Inferior parietal cortex (tissue), 1 donor: ENCODE measurements around the gene CT45A9.
"Not testable (repeated sequence)": the region's sequence is repeated elsewhere in the genome, so short reads cannot be mapped to it uniquely, and the experiment has no call there.

Source experiments
- DNase-seq: peaks from one replicate; pipeline ENCODE4 v3.0.0-alpha.2; 2016; ENCODE audit errors: extremely low spot score

The CT45A9 gene, protein sequence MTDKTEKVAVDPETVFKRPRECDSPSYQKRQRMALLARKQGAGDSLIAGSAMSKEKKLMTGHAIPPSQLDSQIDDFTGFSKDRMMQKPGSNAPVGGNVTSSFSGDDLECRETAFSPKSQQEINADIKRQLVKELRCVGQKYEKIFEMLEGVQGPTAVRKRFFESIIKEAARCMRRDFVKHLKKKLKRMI

DNA sequence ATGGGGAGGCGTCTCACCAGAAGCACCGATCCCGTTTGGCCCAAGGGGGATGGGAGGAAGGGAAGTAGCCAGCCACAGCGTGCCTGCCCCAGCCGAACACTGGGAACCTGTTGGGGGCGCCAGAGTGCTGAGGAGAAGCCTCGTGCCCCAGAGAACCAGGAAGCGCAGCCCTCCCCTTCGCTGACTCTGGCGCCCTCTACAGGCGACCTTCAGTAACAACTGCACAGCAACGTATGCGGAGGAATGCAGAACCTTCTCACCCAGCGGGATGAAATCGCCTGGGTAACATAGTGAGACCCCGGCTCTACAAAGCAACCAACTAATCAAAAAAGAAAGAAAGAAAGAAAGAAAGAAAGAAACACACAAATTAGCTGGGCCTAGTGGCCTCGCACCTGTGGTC lies at the start of gene CT45A9:
CT45A9 (minus strand) TSS at position 101 of the 400 bp plus-strand sequence. CDS start 3,751 bp downstream, outside the sequence.
- DNase-seq = not testable (repeated sequence)

DNA sequence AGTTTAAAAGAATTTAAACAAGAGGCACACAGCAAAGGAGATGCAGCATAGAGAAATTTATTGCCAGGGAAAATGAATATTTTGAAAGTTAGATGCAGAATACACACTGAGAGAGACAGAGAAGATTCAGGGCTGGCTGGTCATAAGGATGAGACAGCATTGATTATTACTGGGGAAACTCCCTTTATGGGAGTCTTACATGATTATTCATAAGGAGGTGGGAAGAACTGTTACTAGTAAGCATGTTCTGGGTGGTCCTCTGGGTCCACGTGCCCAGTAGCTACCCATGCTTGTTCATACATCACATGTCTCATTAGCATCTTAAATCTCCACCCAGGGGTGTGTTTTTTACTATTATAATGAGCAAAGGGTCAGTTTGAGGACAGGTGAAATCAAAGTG lies 48.9 kb upstream of the CT45A9 start:
- DNase-seq = not testable (repeated sequence)

DNA sequence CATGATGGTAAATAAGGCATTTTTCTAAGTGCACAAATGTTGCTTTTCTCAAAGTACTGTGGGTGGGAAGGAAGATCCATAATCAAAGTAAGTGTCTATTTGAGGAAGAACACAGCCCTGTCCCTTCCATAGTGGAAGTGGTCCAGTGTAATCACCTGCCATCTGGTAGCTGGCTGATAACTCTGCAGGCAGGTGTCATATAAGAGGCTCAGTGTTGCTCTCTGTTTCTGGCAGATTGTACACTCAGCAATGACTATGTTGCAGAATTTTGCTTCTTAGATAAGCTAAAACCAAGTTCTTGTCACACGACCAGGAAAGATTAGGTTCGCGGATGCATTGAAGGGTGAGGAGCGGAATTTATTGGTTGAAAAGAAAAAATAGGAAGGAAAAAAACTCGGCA lies 42.8 kb upstream of the CT45A9 start:
- DNase-seq = no peak

DNA sequence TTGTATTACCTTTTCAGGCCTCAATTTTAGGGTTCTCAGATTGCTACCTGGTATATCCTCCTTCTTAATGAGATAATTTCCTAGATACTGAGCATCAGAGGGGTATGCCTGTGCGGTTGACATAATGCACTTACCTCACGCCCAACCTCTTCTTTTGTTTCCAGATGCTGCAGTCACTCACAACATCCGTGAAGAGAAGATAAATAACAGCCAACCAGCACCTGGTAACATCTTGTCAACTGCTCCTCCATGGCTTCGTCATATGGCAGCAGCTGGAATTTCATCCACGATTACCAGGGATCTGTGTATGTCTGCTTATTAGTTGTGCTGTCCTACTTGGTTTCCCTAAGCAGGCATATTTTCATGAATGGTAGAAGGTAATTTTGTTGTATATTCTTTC lies 38.6 kb upstream of the CT45A9 start:
- DNase-seq = no peak

DNA sequence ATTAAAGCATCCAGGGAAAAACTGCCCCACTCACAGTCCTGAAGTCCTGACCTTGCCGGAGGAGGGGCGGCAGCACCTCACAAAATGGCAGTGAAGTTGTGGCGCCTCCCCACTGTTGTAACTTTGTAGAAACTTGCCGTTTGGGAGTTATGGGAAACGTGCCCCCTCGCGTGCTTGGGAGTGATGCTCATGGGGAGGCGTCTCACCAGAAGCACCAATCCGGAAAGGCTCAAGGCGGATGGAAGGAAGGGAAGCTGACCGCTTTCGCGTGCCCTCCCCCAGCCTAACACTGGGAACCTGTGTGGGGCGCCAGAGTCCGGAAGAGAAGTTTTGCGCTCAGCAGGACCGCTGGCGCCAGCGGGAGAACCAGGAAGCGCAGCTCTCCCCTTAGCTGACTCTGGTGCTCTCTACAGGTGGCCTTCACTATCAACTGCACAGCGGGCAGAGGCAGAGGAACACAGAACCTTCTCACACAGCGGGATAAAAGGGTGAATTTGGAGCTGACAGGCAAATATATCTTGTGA lies 21.7 kb upstream of the CT45A9 start, which contains the start of the genes CT45A10 and SAGE1:
CT45A10 (minus strand) TSS at position 151 of the 524 bp plus-strand sequence. CDS start 8,100 bp downstream, outside the sequence.
SAGE1 (plus strand) TSS at position 423 of the 524 bp plus-strand sequence. CDS start 2,527 bp downstream, outside the sequence.
- DNase-seq = peak; percentile 25

DNA sequence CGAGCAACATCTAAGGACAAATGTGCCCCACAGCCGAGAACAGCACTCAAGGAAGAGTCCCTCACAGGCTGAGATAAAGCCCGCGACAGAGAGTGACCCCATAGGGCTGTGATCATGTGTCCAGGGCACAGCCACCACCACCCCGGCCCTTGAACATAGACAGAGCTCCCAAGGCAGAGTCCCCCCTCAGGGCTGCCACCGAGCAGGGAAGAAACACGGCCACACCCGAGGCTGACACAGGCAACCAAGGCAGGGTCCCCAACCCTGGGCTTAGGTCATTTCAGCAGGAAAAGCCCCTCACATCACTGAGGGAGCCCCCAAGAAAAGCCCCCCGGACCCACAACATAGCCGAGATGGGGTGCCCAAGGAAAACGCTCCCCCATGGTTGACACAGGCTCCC lies 21.2 kb upstream of the CT45A9 start:
- no peak for DNase-seq

DNA sequence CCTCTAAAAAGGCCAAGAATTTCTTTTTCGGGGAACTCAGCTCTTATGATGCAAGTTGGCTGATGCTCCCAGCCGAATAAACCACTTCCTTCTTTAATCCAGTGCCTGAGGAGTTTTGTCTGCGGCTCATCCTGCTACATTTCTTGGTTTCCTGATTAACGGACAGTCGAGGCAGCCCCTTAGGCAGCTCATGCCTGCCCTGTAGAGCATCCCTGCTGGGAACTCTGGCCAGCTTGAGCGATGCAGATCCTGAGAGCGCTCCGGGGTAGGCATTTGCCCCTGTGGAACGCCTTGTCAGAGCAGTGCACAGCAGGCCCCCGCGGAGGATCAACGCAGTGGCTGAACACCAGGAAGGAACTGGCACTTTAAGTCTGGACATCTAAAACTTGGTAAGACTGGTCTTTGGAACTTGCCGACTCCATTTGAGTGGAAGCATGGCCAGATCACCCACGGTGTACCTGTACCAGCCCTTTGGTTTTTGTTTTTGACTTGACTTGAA lies 18.5 kb upstream of the CT45A9 start:
- DNase-seq = no peak

DNA sequence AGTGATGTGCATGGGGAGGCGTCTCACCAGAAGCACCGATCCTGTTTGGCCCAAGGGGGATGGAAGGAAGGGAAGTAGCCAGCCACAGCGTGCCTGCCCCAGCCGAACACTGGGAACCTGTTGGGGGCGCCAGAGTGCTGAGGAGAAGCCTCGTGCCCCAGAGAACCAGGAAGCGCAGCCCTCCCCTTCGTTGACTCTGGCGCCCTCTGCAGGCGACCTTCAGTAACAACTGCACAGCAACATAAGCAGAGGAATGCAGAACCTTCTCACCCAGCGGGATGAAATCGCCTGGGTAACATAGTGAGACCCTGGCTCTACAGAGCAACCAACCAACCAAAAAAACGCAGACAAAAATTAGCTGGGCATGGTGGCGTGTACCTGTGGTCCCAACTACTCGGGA lies 17.4 kb upstream of the CT45A9 start:
- DNase-seq = not testable (repeated sequence)

DNA sequence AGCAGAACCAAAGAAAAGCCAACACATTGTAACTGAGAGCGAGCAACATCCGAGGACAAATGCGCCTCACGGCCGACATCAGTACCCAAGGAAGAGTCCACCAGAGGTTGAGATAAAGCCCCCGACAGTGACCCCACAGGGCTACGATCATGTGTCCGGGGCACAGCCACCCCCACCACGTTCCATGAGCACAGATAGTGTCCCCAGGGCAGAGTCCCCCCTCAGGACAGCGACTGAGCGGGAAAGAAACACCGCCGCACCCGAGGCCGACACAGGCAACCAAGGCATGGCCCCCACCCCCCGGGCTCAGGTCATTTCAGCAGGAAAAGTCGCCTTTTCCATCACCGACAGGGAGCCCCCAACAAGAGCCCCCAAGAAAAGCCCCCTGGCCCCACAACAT lies 16.6 kb upstream of the CT45A9 start:
- DNase-seq = not testable (repeated sequence)

DNA sequence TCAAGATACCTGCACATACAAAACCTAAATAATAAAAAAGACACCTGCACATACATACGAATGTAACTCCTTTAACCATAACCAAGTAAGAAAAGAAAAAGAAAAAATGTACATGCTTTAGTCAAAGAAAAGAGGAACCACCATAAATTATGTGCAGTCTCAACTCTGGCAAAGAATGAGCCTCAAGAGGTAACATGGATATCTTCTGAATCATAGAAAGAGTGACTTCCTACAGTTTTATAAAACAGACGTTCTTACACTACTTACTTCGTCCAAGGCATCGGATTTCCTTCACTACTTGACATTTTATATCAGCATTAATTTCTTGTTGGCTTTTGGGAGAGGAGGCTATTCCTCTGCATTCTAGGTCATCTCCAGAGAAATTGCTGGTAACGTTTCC lies 11.1 kb upstream of the CT45A9 start:
- not testable (repeated sequence) for DNase-seq

DNA sequence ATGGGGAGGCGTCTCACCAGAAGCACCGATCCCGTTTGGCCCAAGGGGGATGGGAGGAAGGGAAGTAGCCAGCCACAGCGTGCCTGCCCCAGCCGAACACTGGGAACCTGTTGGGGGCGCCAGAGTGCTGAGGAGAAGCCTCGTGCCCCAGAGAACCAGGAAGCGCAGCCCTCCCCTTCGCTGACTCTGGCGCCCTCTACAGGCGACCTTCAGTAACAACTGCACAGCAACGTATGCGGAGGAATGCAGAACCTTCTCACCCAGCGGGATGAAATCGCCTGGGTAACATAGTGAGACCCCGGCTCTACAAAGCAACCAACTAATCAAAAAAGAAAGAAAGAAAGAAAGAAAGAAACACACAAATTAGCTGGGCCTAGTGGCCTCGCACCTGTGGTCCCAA lies 17.2 kb downstream of the CT45A9 start, which contains the start of gene CT45A8:
CT45A8 (minus strand) TSS at position 101 of the 400 bp plus-strand sequence. CDS start 3,755 bp downstream, outside the sequence.
- not testable (repeated sequence) for DNase-seq

DNA sequence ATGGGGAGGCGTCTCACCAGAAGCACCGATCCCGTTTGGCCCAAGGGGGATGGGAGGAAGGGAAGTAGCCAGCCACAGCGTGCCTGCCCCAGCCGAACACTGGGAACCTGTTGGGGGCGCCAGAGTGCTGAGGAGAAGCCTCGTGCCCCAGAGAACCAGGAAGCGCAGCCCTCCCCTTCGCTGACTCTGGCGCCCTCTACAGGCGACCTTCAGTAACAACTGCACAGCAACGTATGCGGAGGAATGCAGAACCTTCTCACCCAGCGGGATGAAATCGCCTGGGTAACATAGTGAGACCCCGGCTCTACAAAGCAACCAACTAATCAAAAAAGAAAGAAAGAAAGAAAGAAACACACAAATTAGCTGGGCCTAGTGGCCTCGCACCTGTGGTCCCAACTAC lies 34.4 kb downstream of the CT45A9 start, which contains the start of gene CT45A7:
CT45A7 (minus strand) TSS at position 101 of the 400 bp plus-strand sequence. CDS start 3,747 bp downstream, outside the sequence.
- DNase-seq = not testable (repeated sequence)

DNA sequence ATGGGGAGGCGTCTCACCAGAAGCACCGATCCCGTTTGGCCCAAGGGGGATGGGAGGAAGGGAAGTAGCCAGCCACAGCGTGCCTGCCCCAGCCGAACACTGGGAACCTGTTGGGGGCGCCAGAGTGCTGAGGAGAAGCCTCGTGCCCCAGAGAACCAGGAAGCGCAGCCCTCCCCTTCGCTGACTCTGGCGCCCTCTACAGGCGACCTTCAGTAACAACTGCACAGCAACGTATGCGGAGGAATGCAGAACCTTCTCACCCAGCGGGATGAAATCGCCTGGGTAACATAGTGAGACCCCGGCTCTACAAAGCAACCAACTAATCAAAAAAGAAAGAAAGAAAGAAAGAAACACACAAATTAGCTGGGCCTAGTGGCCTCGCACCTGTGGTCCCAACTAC lies 51.7 kb downstream of the CT45A9 start, which contains the start of gene CT45A2:
CT45A2 (minus strand) TSS at position 101 of the 400 bp plus-strand sequence. CDS start 3,747 bp downstream, outside the sequence.
- DNase-seq = not testable (repeated sequence)
